BLaER1 (cell line): Measurements from ENCODE around the gene OSBPL2.

ENCODE experiments used
- H3K27ac ChIP-seq: shearing (Covaris generic); formaldehyde crosslinking; 2 replicates; pipeline ENCODE4 v1.8.1; 2022
- H3K27me3 ChIP-seq: shearing (Covaris generic); formaldehyde crosslinking; 2 replicates; pipeline ENCODE4 v1.8.1; 2022
- H3K36me3 ChIP-seq: shearing (Covaris generic); formaldehyde crosslinking; 2 replicates; pipeline ENCODE4 v1.8.1; 2022
- H3K4me1 ChIP-seq: shearing (Covaris generic); formaldehyde crosslinking; 2 replicates; pipeline ENCODE4 v1.8.1; 2022
- H3K4me2 ChIP-seq: shearing (Covaris generic); formaldehyde crosslinking; 2 replicates; pipeline ENCODE4 v1.8.1; 2022
- H3K4me3 ChIP-seq: shearing (Covaris generic); formaldehyde crosslinking; 2 replicates; pipeline ENCODE4 v1.8.1; 2022
- H3K9ac ChIP-seq: shearing (Covaris generic); formaldehyde crosslinking; 2 replicates; pipeline ENCODE4 v1.8.1; 2022
- H3K9me3 ChIP-seq: shearing (Covaris generic); formaldehyde crosslinking; 2 replicates; pipeline ENCODE4 v1.8.1; 2022
- H4K20me1 ChIP-seq: shearing (Covaris generic); formaldehyde crosslinking; 2 replicates; pipeline ENCODE4 v1.8.1; 2022
- Cebpa-rat ChIP-seq: shearing (Covaris generic); IDR thresholded peaks from 2 replicates; pipeline ENCODE4 v1.8.1; 2022

Gene OSBPL2

GRCh38 chr20:62312662-62312977, 74.3 kb downstream of the OSBPL2 start:
- no peak overlapping the region for H3K27ac ChIP-seq
- H3K9me3 ChIP-seq: no peaks in the 10 kb centered on the region
- no peak overlapping the region for H3K4me3 ChIP-seq
- H3K4me2 ChIP-seq: no peak overlapping the region
- no peaks in the 10 kb centered on the region for H3K4me1 ChIP-seq
- H4K20me1 ChIP-seq: peaks cover 11% of the 10 kb centered on the region
- peaks cover 96% of the 10 kb centered on the region for H3K36me3 ChIP-seq
- H3K9ac ChIP-seq: no peak overlapping the region
- no peaks in the 10 kb centered on the region for H3K27me3 ChIP-seq
- no peak for TF ChIP-seq Cebpa-rat

- no peaks in the 10 kb centered on the region for H3K9me3 ChIP-seq
- H3K27ac ChIP-seq: no peak overlapping the region
- H3K9ac ChIP-seq: no peak overlapping the region
- H3K36me3 ChIP-seq: peaks cover 92% of the 10 kb centered on the region
- H3K27me3 ChIP-seq: no peaks in the 10 kb centered on the region
- H3K4me2 ChIP-seq: no peak overlapping the region
- no peak overlapping the region for H3K4me3 ChIP-seq
- peaks cover 7% of the 10 kb centered on the region for H4K20me1 ChIP-seq
- TF ChIP-seq Cebpa-rat: no peak
- H3K4me1 ChIP-seq: no peaks in the 10 kb centered on the region
These were observed 74.7 kb downstream of the OSBPL2 start for GRCh38 chr20:62313021-62313420.

GRCh38 chr20:62313460-62314338, 75.4 kb downstream of the OSBPL2 start:
- Histone ChIP-seq H3K9me3 (no peaks in the 10 kb centered on the region), H3K4me3 (no peak overlapping the region), H3K4me1 (no peaks in the 10 kb centered on the region), H3K4me2 (no peak overlapping the region), H4K20me1 (no peaks in the 10 kb centered on the region), H3K27me3 (no peaks in the 10 kb centered on the region), H3K36me3 (peaks cover 89% of the 10 kb centered on the region), H3K9ac (no peak overlapping the region), H3K27ac (no peak overlapping the region)
- no peak for TF ChIP-seq Cebpa-rat

- H3K27ac ChIP-seq: no peak overlapping the region
- no peak overlapping the region for H3K4me3 ChIP-seq
- H3K36me3 ChIP-seq: peaks cover 89% of the 10 kb centered on the region
- no peak overlapping the region for H3K4me2 ChIP-seq
- no peaks in the 10 kb centered on the region for H3K4me1 ChIP-seq
- H4K20me1 ChIP-seq: no peaks in the 10 kb centered on the region
- no peaks in the 10 kb centered on the region for H3K27me3 ChIP-seq
- H3K9ac ChIP-seq: no peak overlapping the region
- no peak for TF ChIP-seq Cebpa-rat
- H3K9me3 ChIP-seq: no peaks in the 10 kb centered on the region
These were observed 76.0 kb downstream of the OSBPL2 start for GRCh38 chr20:62314339-62314638.

GRCh38 chr20:62314711-62315302, 76.5 kb downstream of the OSBPL2 start:
- no peaks in the 10 kb centered on the region for H3K9me3 ChIP-seq
- H3K9ac ChIP-seq: no peak overlapping the region
- H3K27me3 ChIP-seq: no peaks in the 10 kb centered on the region
- no peaks in the 10 kb centered on the region for H4K20me1 ChIP-seq
- no peak overlapping the region for H3K4me2 ChIP-seq
- H3K36me3 ChIP-seq: peaks cover 89% of the 10 kb centered on the region
- no peak overlapping the region for H3K4me3 ChIP-seq
- H3K27ac ChIP-seq: no peak overlapping the region
- H3K4me1 ChIP-seq: no peaks in the 10 kb centered on the region
- no peak for TF ChIP-seq Cebpa-rat

GRCh38 chr20:62315773-62316172, 77.5 kb downstream of the OSBPL2 start:
- peaks cover 85% of the 10 kb centered on the region for H3K36me3 ChIP-seq

GRCh38 chr20:62316331-62317166, 78.2 kb downstream of the OSBPL2 start:
- no peak for TF ChIP-seq Cebpa-rat
- Histone ChIP-seq H3K4me3 (no peak overlapping the region), H3K9ac (no peak overlapping the region), H3K4me1 (no peaks in the 10 kb centered on the region), H4K20me1 (no peaks in the 10 kb centered on the region), H3K4me2 (no peak overlapping the region), H3K27ac (no peak overlapping the region), H3K36me3 (peaks cover 78% of the 10 kb centered on the region), H3K27me3 (no peaks in the 10 kb centered on the region), H3K9me3 (no peaks in the 10 kb centered on the region)

More at GRCh38 chr20:62315773-62316172, 77.5 kb downstream of the OSBPL2 start:
- H3K4me1 ChIP-seq: no peaks in the 10 kb centered on the region
- H3K9ac ChIP-seq: no peak overlapping the region
- no peaks in the 10 kb centered on the region for H4K20me1 ChIP-seq
- no peak for TF ChIP-seq Cebpa-rat
- no peak overlapping the region for H3K27ac ChIP-seq
- no peak overlapping the region for H3K4me2 ChIP-seq
- H3K27me3 ChIP-seq: no peaks in the 10 kb centered on the region
- H3K9me3 ChIP-seq: no peaks in the 10 kb centered on the region
- no peak overlapping the region for H3K4me3 ChIP-seq

- Histone ChIP-seq H4K20me1 (no peaks in the 10 kb centered on the region), H3K4me3 (no peak overlapping the region), H3K36me3 (peaks cover 79% of the 10 kb centered on the region), H3K27me3 (no peaks in the 10 kb centered on the region), H3K4me1 (no peaks in the 10 kb centered on the region), H3K9ac (no peak overlapping the region), H3K27ac (no peak overlapping the region), H3K4me2 (no peak overlapping the region), H3K9me3 (no peaks in the 10 kb centered on the region)
- TF ChIP-seq Cebpa-rat: no peak
These were observed 78.9 kb downstream of the OSBPL2 start for GRCh38 chr20:62317167-62317655.

- Histone ChIP-seq H3K36me3 (peaks cover 71% of the 10 kb centered on the region), H3K27ac (no peak overlapping the region), H3K4me2 (no peak overlapping the region), H3K4me1 (no peaks in the 10 kb centered on the region), H3K27me3 (no peaks in the 10 kb centered on the region), H4K20me1 (no peaks in the 10 kb centered on the region), H3K9ac (no peak overlapping the region), H3K9me3 (no peaks in the 10 kb centered on the region), H3K4me3 (no peak overlapping the region)
- no peak for TF ChIP-seq Cebpa-rat
These were observed 80.4 kb downstream of the OSBPL2 start for GRCh38 chr20:62318400-62319345.
